Central memory CD4-positive, alpha-beta T cell (primary cell): ENCODE data around the gene GSG1.

ENCODE experiments used
- DNase-seq: peaks from one replicate; pipeline ENCODE4 v3.0.0; 2022

GSG1 gene

DNA sequence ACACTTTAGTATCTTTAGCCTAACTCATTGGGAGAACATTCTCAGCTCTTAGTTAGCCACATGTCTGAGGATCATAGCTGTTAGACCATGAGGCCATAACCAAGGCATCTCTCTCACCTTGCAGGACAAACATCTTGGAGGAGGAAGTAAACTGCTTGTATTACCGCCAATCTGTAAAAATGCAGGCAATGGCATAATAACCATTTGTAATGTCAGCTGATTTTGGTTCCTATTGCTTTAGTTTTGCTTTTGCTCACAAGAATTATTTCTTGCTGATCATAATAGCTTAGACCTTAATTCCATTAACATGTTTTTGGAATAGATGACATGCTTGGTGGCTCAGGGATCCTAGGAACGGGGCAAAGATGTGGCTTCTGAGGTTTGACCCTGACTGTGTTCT, 16.4 kb upstream of the GSG1 start:
- DNase-seq = no peak

GRCh38 chr12:13117029-13117428, 13.6 kb upstream of the GSG1 start:
- no peak for DNase-seq

GRCh38 chr12:13116259-13116658, 12.8 kb upstream of the GSG1 start:
- no peak for DNase-seq

- DNase-seq = no peak
Observed at GRCh38 chr12:13114251-13115052, 11.0 kb upstream of the GSG1 start.

DNA sequence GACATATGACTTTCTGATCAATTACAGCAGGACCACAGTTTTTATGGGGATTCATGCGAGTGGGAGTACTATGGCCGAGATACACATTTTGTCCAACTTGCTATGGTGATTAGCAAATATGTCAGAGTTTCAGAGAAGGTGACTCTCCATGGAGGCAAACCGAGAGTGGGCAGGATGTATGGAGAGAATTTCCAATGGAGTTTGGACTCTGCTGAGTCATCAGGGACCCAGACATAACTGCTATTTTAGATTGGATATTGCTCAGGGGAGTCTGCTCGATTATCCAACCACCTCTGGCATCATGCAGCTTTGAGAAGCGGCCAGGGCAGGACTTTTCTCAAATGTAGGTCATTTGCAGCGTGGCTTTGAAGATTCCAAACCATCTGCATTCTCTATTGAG, 9.5 kb upstream of the GSG1 start:
- no peak for DNase-seq

DNA sequence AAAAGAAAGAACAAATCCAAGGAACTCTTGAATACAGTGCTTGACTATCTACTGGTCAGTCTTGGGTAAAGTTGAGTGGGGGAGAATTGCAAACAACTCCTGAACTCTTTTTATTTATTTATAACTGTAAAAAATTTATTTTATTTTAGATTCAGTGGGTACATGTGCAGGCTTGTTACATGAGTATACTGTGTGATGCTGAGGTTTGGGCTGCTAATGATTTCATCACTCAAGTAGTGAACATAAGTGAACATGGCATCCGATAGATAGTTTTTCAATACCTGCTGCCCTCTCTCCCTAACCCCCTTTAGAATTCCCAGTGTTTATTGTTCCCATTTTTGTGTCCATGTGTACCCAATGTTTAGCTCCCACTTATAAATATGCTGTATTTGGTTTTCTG, 3.2 kb upstream of the GSG1 start:
- DNase-seq = no peak

- no peak for DNase-seq
Observed at GRCh38 chr12:13105781-13106180, 2.3 kb upstream of the GSG1 start.

- no peak for DNase-seq
Observed at GRCh38 chr12:13104409-13104808, 942 bp upstream of the GSG1 start.

GRCh38 chr12:13102461-13103195, 839 bp downstream of the GSG1 start:
- no peak for DNase-seq

DNA sequence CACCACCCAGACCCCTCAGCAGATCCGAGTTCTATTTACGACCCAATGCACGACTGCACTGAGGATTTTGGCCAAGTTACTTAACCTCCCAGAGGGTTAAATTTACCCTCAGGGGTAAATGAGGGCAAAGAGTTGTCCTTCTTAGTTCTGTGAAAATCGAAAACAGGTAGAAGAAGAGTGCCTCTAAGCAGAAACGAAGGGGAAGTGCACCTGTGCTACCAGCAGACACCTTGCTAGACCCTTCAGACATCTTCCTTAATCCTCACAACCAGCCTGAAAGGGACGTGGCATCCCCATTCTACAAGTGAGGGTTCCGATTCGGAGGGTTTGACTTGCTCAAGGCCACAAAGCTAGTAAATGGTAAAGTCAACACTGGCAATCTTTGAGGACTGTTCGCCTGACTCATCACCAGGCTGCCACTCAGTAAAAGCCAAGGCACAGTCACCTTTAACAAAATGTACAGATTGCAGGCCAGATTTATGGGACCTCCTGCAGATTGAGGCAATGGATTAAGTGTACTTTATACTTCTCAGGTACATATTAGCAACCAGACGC, 1.6 kb downstream of the GSG1 start:
- DNase-seq = peak; percentile 27

GRCh38 chr12:13100882-13101769, 2.3 kb downstream of the GSG1 start:
- peak; percentile 98 for DNase-seq

- DNase-seq = no peak
Observed at GRCh38 chr12:13100605-13100881, 2.9 kb downstream of the GSG1 start.

GRCh38 chr12:13099844-13100604, 3.4 kb downstream of the GSG1 start:
- DNase-seq = no peak

- no peak for DNase-seq
Observed at GRCh38 chr12:13099066-13099843, 4.2 kb downstream of the GSG1 start.

DNA sequence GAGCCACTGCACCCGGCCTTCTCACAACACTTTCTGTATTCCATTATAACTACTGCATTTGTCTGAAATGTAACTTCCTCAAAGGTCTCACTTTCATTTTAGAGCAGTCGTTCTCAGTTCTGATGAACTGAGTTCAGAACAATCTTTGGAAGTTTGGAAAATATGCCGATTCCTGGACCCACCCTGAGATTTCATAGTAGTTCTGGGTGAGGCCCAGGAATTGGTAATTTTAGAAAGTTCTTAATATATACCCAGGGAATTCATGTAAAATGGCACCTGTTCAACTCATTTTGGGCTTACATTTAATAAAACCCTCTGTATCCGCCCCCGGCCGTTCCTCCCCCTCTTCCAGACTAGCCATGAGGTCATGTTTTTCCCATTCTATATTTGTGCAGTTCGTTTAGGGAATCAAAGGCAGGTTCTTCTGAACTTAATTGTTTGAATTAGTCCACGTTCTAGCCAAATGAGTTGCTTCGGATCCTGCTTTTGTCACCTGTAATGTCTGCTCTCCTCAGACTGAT, 5.9 kb downstream of the GSG1 start:
- no peak for DNase-seq

DNA sequence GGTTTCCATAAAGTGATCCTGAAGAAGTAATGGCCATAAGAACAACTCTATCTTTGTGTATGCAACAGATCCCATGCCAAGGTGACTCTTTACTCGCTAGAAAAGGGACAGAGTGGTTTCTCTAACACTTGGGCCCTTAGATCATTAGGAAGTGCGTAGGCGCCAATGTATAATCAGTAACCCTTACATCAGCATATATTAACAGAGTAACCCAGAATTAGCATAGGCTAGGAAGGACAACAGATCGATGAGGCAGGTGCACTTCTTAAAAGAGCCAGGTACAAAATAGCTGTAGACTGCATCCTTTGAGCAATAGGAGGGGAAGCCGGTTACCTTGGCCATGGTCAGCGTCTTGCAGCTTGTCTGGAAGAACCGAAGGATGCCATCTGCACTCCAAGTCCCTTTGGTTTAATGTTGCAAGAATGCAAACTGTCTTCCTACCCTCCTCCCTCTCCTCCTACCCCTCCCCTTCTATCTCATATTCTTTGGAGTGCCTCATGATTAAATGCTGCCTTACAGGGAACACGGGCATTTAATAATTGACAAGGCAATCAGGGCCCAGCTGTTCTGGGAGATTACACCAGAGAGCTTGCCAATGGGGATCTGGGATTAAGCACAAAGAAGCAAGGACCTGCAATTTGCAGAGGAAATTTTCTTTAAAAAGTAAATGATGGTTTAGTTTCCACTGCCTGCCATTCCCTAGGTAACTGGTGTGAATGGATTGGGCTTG, 8.0 kb downstream of the GSG1 start:
- no peak for DNase-seq

- no peak for DNase-seq
Observed at GRCh38 chr12:13094367-13094766, 9.1 kb downstream of the GSG1 start.

- DNase-seq = no peak
Observed at GRCh38 chr12:13093848-13094220, 9.6 kb downstream of the GSG1 start.

- no peak for DNase-seq
Observed at GRCh38 chr12:13093191-13093847, 10.1 kb downstream of the GSG1 start.

DNA sequence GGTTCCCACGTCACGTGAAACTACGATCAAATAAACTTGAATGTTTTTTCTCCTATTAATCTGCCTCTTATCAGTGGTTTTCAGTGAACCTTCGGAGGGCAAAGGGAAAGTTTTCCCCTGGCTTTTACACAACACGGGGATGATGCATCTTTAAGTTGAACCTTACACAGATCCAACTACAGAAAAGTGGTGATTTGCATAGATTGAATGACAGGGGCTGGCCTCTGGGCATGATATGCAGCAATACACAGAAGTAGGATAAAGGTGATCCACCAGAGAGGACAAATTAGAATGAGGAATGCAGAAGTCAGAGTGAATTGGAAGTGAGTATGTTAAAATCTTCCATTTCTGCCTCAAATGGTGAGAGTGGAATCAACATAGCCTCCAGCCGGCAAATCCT, 11.6 kb downstream of the GSG1 start:
- no peak for DNase-seq
